Subcutaneous preadipocyte (primary cell): Measurements from ENCODE around the gene KLHL26. TPM values are rescaled to one million over a fixed set of nuclear protein-coding genes. Genes with fewer than 3 reads are reported as not detected.

Experiments
- small RNA-seq: library from RNA; depleted of rRNA; stranded (forward); fragments of <200 nt; gene quantifications from one replicate; pipeline ENCODE3, GENCODE V24; 2012
- total RNA-seq: library from RNA; depleted of rRNA; stranded (reverse); fragments of >200 nt; gene quantifications from 2 replicates; pipeline ENCODE4 v1.2.3, GENCODE V29; 2012

Gene KLHL26
- total RNA-seq = 2.3 and 3.3 TPM in 2 replicates

GRCh38 chr19:18636969-18637629 lies at the start of gene KLHL26:
KLHL26 (plus strand) TSS chr19:18637028; CDS start chr19:18637055, 27 bp downstream.

GRCh38 chr19:18588611-18589379 lies 48.0 kb upstream of the KLHL26 start, which contains the start of gene REX1BD:
REX1BD (plus strand) TSS chr19:18588798; CDS start chr19:18588802, 4 bp downstream.

GRCh38 chr19:18606281-18607225 lies 30.3 kb upstream of the KLHL26 start, which contains the start of gene CRLF1:
CRLF1 (minus strand) TSS chr19:18606799; CDS start chr19:18606656, 143 bp downstream.

GRCh38 chr19:18612772-18613588 lies 23.8 kb upstream of the KLHL26 start, which contains the start of gene TMEM59L:
TMEM59L (plus strand) TSS chr19:18612870; CDS start chr19:18612959, 89 bp downstream.

GRCh38 chr19:18683109-18683957 lies 46.5 kb downstream of the KLHL26 start, which contains the start of gene CRTC1:
CRTC1 (plus strand) TSS chr19:18683680; CDS start chr19:18683703, 23 bp downstream.

Small RNAs within 50 kb of the gene (small RNA-seq; reads per million reads assigned to genes)
- gene RN7SL155P = not detected

Other genes with a start within 250 kb of the KLHL26 start
- gene LRRC25, start 239.4 kb upstream of the KLHL26 start, total RNA-seq = not detected in 2 replicates
- gene SSBP4, start 217.6 kb upstream of the KLHL26 start, total RNA-seq = 69.8 and 77.4 TPM in 2 replicates
- gene ISYNA1, start 198.9 kb upstream of the KLHL26 start, total RNA-seq = 2.6 and 4.7 TPM in 2 replicates
- gene ELL, start 115.0 kb upstream of the KLHL26 start, total RNA-seq = 14.7 and 17.0 TPM in 2 replicates
- gene FKBP8, start 93.5 kb upstream of the KLHL26 start, total RNA-seq = 185 and 224 TPM in 2 replicates
- 113 and 126 TPM in 2 replicates for gene KXD1, start 79.2 kb upstream of the KLHL26 start, total RNA-seq
- gene UBA52, start 65.2 kb upstream of the KLHL26 start, total RNA-seq = 449 and 860 TPM in 2 replicates
- gene REX1BD, start 48.2 kb upstream of the KLHL26 start, total RNA-seq = 34.0 and 55.1 TPM in 2 replicates
- 8.4 and 13.2 TPM in 2 replicates for gene CRLF1, start 30.2 kb upstream of the KLHL26 start, total RNA-seq
- under 0.01 TPM in 2 replicates for gene TMEM59L, start 24.2 kb upstream of the KLHL26 start, total RNA-seq
- 2.6 and 2.9 TPM in 2 replicates for gene CRTC1, start 46.7 kb downstream of the KLHL26 start, total RNA-seq
- 0.20 and 0.37 TPM in 2 replicates for gene COMP, start 154.3 kb downstream of the KLHL26 start, total RNA-seq
- gene UPF1, start 194.9 kb downstream of the KLHL26 start, total RNA-seq = 49.6 and 60.6 TPM in 2 replicates